Omental fat pad (tissue), 4 donors: Measurements from ENCODE around the gene EDN2. TPM values are rescaled to one million over a fixed set of nuclear protein-coding genes. Genes with fewer than 3 reads are reported as not detected.

Experiments
- ATAC-seq: fragments of 150-250 bp; one replicate; pipeline ENCODE4 v1.9.1; 2016; ENCODE audit warnings: mild to moderate bottlenecking, moderate library complexity; ENCODE audit not compliant: low FRiP score
- DNase-seq: peaks from one replicate; pipeline ENCODE4 v3.0.0-alpha.2; 2019; ENCODE audit warnings: low spot score
- CTCF ChIP-seq, 3 donors: fragments of 450-650 bp; IDR thresholded peaks; one replicate each; pipeline ENCODE4 v1.5.1; 2016 to 2017; ENCODE audit warnings: antibody characterized with exemption in 3 of 3, mild to moderate bottlenecking in 3 of 3, moderate library complexity in 2 of 3
- total RNA-seq, 4 donors: library from RNA; depleted of rRNA; stranded (reverse); fragments of >200 nt; gene quantifications; one replicate each; pipeline ENCODE4 v1.1.0, GENCODE V29; 2016

The EDN2 gene
- total RNA-seq, 4 donors from 2014 or later = not detected

GRCh38 chr1:41523071-41523470 lies 38.6 kb upstream of the EDN2 start:
- ATAC-seq (no peak), DNase-seq (no peak)
- no peak for TF ChIP-seq CTCF (IDR thresholded peaks at IDR 0.05)

- DNase-seq (no peak), ATAC-seq (no peak)
- TF ChIP-seq CTCF (IDR thresholded peaks at IDR 0.05) = no peak
These were observed 37.3 kb upstream of the EDN2 start for GRCh38 chr1:41521766-41522165.

GRCh38 chr1:41520951-41521752 lies 36.7 kb upstream of the EDN2 start:
- ATAC-seq = no peak
- no peak for TF ChIP-seq CTCF (IDR thresholded peaks at IDR 0.05)
- no peak for DNase-seq

GRCh38 chr1:41519667-41520066 lies 35.2 kb upstream of the EDN2 start:
- TF ChIP-seq CTCF (IDR thresholded peaks at IDR 0.05) = no peak
- no peak for ATAC-seq
- no peak for DNase-seq

DNA sequence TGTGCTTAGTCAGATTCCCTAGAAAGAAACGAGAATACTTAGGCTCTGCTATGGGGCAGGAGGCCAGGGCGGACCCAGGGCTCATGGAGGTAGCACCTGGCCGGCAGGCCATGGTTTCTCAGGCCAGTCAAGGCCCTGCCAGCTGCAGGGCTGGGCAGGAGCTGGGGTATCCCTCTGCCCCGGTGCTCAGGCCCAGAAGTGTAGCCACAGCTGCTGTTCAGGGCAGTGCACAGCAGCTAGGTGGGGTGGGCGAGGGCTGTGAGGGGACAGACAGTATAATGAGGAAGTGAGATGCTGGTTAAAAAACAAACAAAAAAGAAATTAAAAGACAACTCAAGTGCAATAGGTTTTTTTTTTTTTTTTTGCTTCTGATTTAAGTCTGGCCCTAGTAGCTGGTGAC lies 34.0 kb upstream of the EDN2 start:
- no peak for TF ChIP-seq CTCF (IDR thresholded peaks at IDR 0.05)
- no peak for DNase-seq
- ATAC-seq = no peak

GRCh38 chr1:41517062-41517438 lies 32.6 kb upstream of the EDN2 start:
- no peak for TF ChIP-seq CTCF (IDR thresholded peaks at IDR 0.05)
- DNase-seq = no peak
- ATAC-seq = no peak
